Upper lobe of right lung (tissue), 1 donor: ENCODE measurements around the gene DCAF6. TPM values are rescaled to one million over a fixed set of nuclear protein-coding genes. Genes with fewer than 3 reads are reported as not detected.
A peak's percentile ranks its signal among the peaks of the same experiment; 100 is the strongest.

ENCODE experiments used
- ATAC-seq: fragments of 200-7000 bp; cut with Tn5 transposase; one replicate; pipeline ENCODE4 v1.9.1; 2020; ENCODE audit warnings: mild to moderate bottlenecking, moderate library complexity
- DNase-seq: peaks from one replicate; pipeline ENCODE4 v3.0.0-alpha.2; 2020
- H3K27ac ChIP-seq: fragments of 200-600 bp; one replicate; pipeline ENCODE4 v1.8.0; 2022
- H3K27me3 ChIP-seq: fragments of 200-600 bp; one replicate; pipeline ENCODE4 v1.8.0; 2022; ENCODE audit warnings: mild to moderate bottlenecking
- H3K36me3 ChIP-seq: fragments of 200-600 bp; one replicate; pipeline ENCODE4 v1.8.0; 2022
- H3K4me1 ChIP-seq: fragments of 200-600 bp; one replicate; pipeline ENCODE4 v1.8.0; 2022
- H3K4me3 ChIP-seq: fragments of 200-600 bp; one replicate; pipeline ENCODE4 v1.8.0; 2022; ENCODE audit warnings: mild to moderate bottlenecking
- H3K9me3 ChIP-seq: fragments of 200-600 bp; one replicate; pipeline ENCODE4 v1.8.0; 2022
- CTCF ChIP-seq: fragments of 200-600 bp; IDR thresholded peaks from one replicate; pipeline ENCODE4 v1.8.0; 2022; ENCODE audit warnings: antibody characterized with exemption
- intact Hi-C: fragments of 100-400 bp; cut with DNase I; formaldehyde crosslinking; loops from one replicate; pipeline ENCODE4 v1.11.0; 2022
- total RNA-seq: library from RNA; stranded (reverse); fragmentation: NEBNext Ultra II Directional; extraction: Animal tissue kit (Norgen Biotek cat#: 25700); gene quantifications from one replicate; pipeline ENCODE4 v1.2.1, GENCODE V29; 2021
- donor health status: DM: no; HTN: yes; CAD: no; lungs with severe emphysema.

DCAF6 gene
- total RNA-seq, 1 donor from 2014 or later, result 49.9 TPM

- H3K27ac ChIP-seq, result no peak overlapping the region
- ATAC-seq (no peak), DNase-seq (no peak)
- H3K4me1 ChIP-seq, result no peaks in the 10 kb centered on the region
- no peak overlapping the region for H3K4me3 ChIP-seq
- H3K36me3 ChIP-seq, result no peaks in the 10 kb centered on the region
- no peaks in the 10 kb centered on the region for H3K27me3 ChIP-seq
- intact Hi-C loops, result no loop called here
- TF ChIP-seq CTCF, result no peak
- H3K9me3 ChIP-seq, result no peaks in the 10 kb centered on the region
Measured at GRCh38 chr1:167899253-167899681, 37.2 kb upstream of the DCAF6 start.

- Histone ChIP-seq H3K4me3 (no peak overlapping the region), H3K9me3 (no peaks in the 10 kb centered on the region), H3K36me3 (no peaks in the 10 kb centered on the region), H3K27ac (no peak overlapping the region), H3K4me1 (peaks cover 8% of the 10 kb centered on the region), H3K27me3 (no peaks in the 10 kb centered on the region)
- intact Hi-C loops, result no loop called here
- DNase-seq (no peak), ATAC-seq (no peak)
- TF ChIP-seq CTCF, result no peak
Measured at GRCh38 chr1:167900907-167901306, 35.6 kb upstream of the DCAF6 start.

- DNase-seq (no peak), ATAC-seq (peak; percentile 34)
- Histone ChIP-seq H3K36me3 (no peaks in the 10 kb centered on the region), H3K9me3 (no peaks in the 10 kb centered on the region), H3K27me3 (no peaks in the 10 kb centered on the region), H3K4me1 (peaks cover 8% of the 10 kb centered on the region), H3K27ac (peak overlapping the region; percentile 32), H3K4me3 (no peak overlapping the region)
- intact Hi-C loops, result no loop called here
- no peak for TF ChIP-seq CTCF
Measured at GRCh38 chr1:167904652-167905130, 31.8 kb upstream of the DCAF6 start.

GRCh38 chr1:167905182-167905581, 31.3 kb upstream of the DCAF6 start:
- H3K36me3 ChIP-seq, result no peaks in the 10 kb centered on the region
- intact Hi-C loops, result no loop called here
- DNase-seq (no peak), ATAC-seq (peak; percentile 81)
- no peaks in the 10 kb centered on the region for H3K27me3 ChIP-seq
- H3K9me3 ChIP-seq, result no peaks in the 10 kb centered on the region
- H3K4me3 ChIP-seq, result no peak overlapping the region
- peak overlapping the region; percentile 32 for H3K27ac ChIP-seq
- peaks cover 8% of the 10 kb centered on the region for H3K4me1 ChIP-seq
- TF ChIP-seq CTCF, result no peak

GRCh38 chr1:167905671-167906070, 30.8 kb upstream of the DCAF6 start:
- no peak for TF ChIP-seq CTCF
- Histone ChIP-seq H3K4me1 (peaks cover 8% of the 10 kb centered on the region), H3K36me3 (no peaks in the 10 kb centered on the region), H3K9me3 (no peaks in the 10 kb centered on the region), H3K27ac (peak overlapping the region; percentile 32), H3K4me3 (no peak overlapping the region), H3K27me3 (no peaks in the 10 kb centered on the region)
- no peak for DNase-seq
- ATAC-seq, result peak; percentile 26
- intact Hi-C loops, result no loop called here

GRCh38 chr1:167909691-167910180, 26.7 kb upstream of the DCAF6 start:
- Histone ChIP-seq H3K4me1 (peaks cover 4% of the 10 kb centered on the region), H3K4me3 (no peak overlapping the region), H3K9me3 (no peaks in the 10 kb centered on the region), H3K36me3 (no peaks in the 10 kb centered on the region), H3K27me3 (no peaks in the 10 kb centered on the region), H3K27ac (no peak overlapping the region)
- no peak for TF ChIP-seq CTCF
- intact Hi-C loops, result no loop called here
- ATAC-seq (no peak), DNase-seq (no peak)
